Measurements from ENCODE around the gene STYX.
"Not testable (repeated sequence)": the region's sequence is repeated elsewhere in the genome, so short reads cannot be mapped to it uniquely, and the experiment has no call there.

STYX gene

GRCh38 chr14:52729925-52730708 is at the start of gene STYX:
STYX (plus strand) TSS chr14:52730166; CDS start chr14:52730475, 309 bp downstream.
- DNase-seq: peak; percentile 99

GRCh38 chr14:52683985-52684520 is 45.9 kb upstream of the STYX start:
- no peak for DNase-seq

- no peak for DNase-seq
Observed at GRCh38 chr14:52686176-52686575, 43.8 kb upstream of the STYX start.

- no peak for DNase-seq
Observed at GRCh38 chr14:52690983-52691760, 38.8 kb upstream of the STYX start.

GRCh38 chr14:52692248-52692962 is 37.6 kb upstream of the STYX start:
- DNase-seq: no peak

- no peak for DNase-seq
Observed at GRCh38 chr14:52693036-52693435, 36.9 kb upstream of the STYX start.

- DNase-seq: no peak
Observed at GRCh38 chr14:52693532-52693931, 36.4 kb upstream of the STYX start.

- peak; percentile 40 for DNase-seq
Observed at GRCh38 chr14:52694761-52695480, 35.0 kb upstream of the STYX start.

GRCh38 chr14:52695481-52696091 is 34.4 kb upstream of the STYX start, which contains the start of gene ERO1A:
ERO1A (minus strand) TSS chr14:52695558; CDS start chr14:52695481, 77 bp downstream.
- DNase-seq: peak; percentile 81

- DNase-seq: no peak
Observed at GRCh38 chr14:52700701-52701172, 29.2 kb upstream of the STYX start.

- DNase-seq: no peak
Observed at GRCh38 chr14:52701223-52701622, 28.7 kb upstream of the STYX start.

GRCh38 chr14:52703225-52703624 is 26.7 kb upstream of the STYX start:
- DNase-seq: no peak

GRCh38 chr14:52703664-52704063 is 26.3 kb upstream of the STYX start:
- no peak for DNase-seq

GRCh38 chr14:52706286-52706685 is 23.7 kb upstream of the STYX start:
- DNase-seq: no peak

- peak; percentile 96 for DNase-seq
Observed at GRCh38 chr14:52706724-52707706, 23.0 kb upstream of the STYX start, which contains the start of gene PSMC6. PSMC6 (plus strand) TSS chr14:52707200; CDS start chr14:52707220, 20 bp downstream.

GRCh38 chr14:52711666-52712065 is 18.3 kb upstream of the STYX start:
- DNase-seq: no peak

GRCh38 chr14:52716155-52716554 is 13.8 kb upstream of the STYX start:
- no peak for DNase-seq

GRCh38 chr14:52723514-52724359 is 6.2 kb upstream of the STYX start:
- no peak for DNase-seq

GRCh38 chr14:52724360-52724644 is 5.7 kb upstream of the STYX start:
- no peak for DNase-seq

GRCh38 chr14:52727509-52727908 is 2.5 kb upstream of the STYX start:
- not testable (repeated sequence) for DNase-seq
